Endometrial microvascular endothelial cells (primary cell): ENCODE data around the gene ITLN2. TPM values are rescaled to one million over a fixed set of nuclear protein-coding genes. Genes with fewer than 3 reads are reported as not detected.
"Not testable (repeated sequence)": the region's sequence is repeated elsewhere in the genome, so short reads cannot be mapped to it uniquely, and the experiment has no call there.

ENCODE experiments used
- in situ Hi-C: cut with HindIII; loops from 2 replicates; pipeline ENCODE4 v1.10.0; 2017; ENCODE audit warnings: low sequenced_read_pairs, low pct_unique_long_range_greater_than_20kb; ENCODE audit errors: inconsistent ontology term
- total RNA-seq: library from RNA; depleted of rRNA; stranded (reverse); fragments of >200 nt; gene quantifications from one replicate; pipeline ENCODE4 v1.2.3, GENCODE V29; 2015; ENCODE audit errors: inconsistent ontology term

Gene ITLN2
- total RNA-seq, result not detected

- in situ Hi-C loops, result no loop called here
Observed at GRCh38 chr1:160954158-160955104, at the start of gene ITLN2. ITLN2 (minus strand) TSS chr1:160954809; CDS start chr1:160954741, 68 bp downstream.

DNA sequence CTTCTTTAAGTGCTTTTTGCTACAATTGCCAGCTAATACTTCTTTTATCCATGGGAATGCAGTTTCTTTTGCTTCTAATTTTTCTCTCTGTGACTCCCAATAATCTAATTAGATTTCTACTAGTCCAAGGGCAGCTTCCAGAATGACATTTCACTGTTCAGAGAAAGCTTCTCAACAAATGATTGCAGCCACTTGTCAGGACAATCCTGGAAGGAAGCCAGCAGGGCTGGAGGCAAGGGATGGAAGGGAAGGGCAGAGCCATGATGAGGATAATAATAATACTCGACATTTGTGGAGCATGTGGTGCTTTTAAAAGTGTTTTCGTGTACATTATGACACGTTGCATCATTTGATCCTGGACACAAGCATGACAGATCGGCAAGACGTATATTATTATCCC is 46.9 kb upstream of the ITLN2 start:
- in situ Hi-C loops, result no loop called here

- in situ Hi-C loops, result no loop called here
Observed at GRCh38 chr1:161000736-161001480, 46.3 kb upstream of the ITLN2 start.

- in situ Hi-C loops, result no loop called here
Observed at GRCh38 chr1:160999376-160999775, 44.8 kb upstream of the ITLN2 start.

DNA sequence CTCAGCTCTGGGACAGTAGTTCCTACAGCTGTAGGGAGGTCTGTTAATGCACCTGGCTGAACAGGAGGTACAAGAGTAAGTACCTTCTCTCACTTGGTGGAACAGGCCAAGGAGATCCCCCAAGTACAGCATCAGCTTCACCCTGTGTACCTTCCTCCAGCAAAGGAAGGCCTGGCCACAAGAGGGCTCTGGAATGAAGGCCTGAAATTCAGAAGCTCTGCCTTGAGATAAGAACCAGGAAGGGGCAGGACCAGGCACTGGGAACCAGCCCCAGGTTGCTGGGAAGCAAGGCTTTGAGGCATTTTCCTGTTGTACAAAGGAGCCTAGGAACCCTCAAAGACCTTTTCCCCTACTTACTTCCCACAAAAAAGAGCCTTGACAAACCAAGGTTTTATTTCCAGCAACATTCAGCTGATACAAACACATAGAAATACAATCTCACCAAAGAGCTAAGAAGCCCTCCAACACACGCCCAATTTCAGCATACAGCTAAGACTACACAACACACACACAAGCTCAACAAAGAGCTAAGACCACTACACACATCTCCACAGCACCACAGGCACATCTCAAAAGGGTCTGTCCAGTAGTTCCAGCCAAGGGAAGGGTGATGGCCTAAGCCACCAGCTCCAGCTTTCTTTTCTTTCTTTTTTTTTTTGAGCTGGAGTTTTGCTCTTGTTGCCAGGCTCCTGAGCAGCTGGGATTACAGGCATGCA is 42.9 kb upstream of the ITLN2 start:
- in situ Hi-C loops, result no loop called here

- in situ Hi-C loops, result no loop called here
Observed at GRCh38 chr1:160996178-160996577, 41.6 kb upstream of the ITLN2 start.

DNA sequence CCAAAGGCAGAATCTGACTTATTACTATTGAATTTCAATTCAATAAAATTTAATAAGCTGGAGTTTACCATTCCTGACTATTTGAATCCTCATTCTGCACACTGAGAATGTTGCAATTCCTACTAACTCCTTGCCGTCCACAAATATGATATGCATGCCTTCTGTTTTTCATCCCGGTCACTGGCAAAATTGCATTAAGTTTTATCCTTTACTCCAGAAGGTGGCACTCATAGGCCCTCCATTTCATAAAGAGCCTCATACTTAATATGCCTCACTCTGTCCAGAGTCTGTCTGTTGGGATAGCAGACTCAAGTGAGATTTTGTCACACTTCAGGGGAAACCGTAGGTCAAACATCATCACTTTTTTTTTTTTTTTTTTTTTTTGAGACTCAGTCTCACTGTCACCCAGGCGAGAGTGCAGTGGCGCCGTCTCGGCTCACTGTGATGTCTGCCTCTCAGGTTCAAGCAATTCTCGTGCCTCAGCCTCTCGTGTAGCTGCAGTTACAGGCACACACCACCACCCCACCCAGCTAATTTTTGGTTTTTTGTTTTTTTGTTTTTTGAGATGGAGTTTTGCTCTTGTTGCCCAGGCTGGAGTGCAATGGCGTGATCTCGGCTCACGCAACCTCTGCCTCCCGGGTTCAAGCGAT is 39.1 kb upstream of the ITLN2 start:
- in situ Hi-C loops, result no loop called here

GRCh38 chr1:160992036-160992435 is 37.4 kb upstream of the ITLN2 start:
- in situ Hi-C loops, result not testable (repeated sequence)

DNA sequence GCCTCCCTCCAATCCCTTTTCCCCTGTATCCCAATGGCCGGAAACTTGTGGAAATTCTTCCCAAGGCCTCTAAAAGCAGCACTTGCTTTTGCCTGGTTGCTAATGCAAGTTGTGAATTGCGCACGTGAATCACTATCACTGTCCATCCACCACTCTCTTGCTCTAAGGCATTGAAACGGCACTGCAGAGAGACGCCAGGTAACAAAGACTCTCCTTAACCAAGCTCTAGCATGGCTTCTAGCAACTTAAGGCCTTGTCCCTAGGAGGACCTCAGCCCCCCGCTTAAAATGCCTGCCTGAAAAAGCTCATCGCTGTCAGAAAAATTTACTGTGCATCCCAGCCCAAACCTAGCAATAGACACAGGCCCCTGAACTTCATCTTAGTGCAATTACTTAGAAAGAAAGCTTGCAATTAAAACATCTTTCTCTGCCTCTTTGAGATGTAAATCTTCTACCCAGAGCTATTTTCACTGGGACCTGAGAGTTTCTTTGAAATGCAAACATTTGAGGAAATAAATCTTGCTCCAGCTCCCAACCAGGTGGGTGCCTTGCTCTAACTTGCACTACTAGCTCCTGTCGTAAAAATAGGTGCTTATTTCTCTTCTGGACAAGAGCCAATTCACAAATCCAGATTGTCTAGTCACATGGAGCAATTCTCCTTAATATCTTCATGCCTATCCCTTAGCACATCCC is 32.9 kb upstream of the ITLN2 start:
- in situ Hi-C loops, result no loop called here

- in situ Hi-C loops, result no loop called here
Observed at GRCh38 chr1:160985723-160986122, 31.1 kb upstream of the ITLN2 start.

- in situ Hi-C loops, result no loop called here
Observed at GRCh38 chr1:160981584-160982411, 27.2 kb upstream of the ITLN2 start.

- in situ Hi-C loops, result no loop called here
Observed at GRCh38 chr1:160979286-160979685, 24.7 kb upstream of the ITLN2 start.

GRCh38 chr1:160978510-160978927 is 23.9 kb upstream of the ITLN2 start:
- in situ Hi-C loops, result no loop called here

DNA sequence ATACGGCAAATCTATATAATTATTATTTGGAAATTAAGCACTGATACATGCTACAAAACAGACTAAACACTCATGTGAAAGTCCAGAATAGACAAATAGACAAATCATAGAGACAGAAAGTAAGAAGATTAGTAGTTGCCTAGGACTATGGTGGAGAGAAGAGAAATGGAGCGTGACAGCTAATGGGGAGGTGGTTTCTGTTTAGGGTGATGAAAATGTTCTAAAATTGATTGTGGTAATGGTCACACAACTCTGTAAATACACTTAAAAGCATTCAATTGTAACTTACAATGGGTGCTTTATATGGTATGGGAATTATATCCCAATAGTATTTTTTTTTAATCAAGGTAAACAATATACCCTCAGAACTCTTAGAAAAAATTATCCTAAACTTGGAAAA is 20.4 kb upstream of the ITLN2 start:
- in situ Hi-C loops, result no loop called here

DNA sequence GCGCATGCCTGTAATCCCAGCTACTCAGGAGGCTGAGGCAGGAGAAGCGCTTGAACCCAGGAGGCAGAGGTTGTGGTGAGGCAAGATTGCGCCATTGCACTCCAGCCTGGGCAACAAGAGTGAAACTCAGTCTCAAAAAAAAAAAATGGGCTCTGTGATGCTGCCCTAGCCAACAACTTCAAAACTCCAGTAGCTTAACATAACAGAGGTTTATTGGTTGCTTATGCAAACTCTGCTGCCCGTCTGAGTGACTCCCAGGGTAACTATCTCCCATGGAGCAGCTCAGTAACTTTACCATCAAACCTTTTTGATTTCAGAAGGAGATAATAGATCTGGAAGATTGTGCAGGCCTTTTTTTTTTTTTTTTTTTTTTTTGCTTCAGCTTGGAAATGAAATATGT is 18.9 kb upstream of the ITLN2 start:
- in situ Hi-C loops, result no loop called here

DNA sequence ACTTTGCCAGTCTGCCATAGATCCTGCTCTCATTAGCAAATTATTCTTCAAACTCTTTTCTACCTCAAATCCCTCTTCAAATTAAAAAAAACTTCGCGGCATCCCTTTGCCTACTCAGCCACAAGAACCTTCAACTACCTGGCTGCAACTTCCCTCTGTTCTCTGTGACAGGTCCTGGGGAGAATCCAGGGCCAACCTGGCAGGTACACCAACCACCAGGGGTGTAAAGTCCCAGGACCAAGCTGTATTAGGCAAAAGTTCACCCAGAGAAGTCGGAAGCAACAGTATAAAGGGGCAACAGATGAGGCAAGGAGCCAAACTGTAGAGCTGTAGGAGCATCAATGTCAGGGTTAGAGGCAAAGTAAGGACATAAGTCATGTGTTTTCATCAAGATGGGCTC is 18.3 kb upstream of the ITLN2 start:
- in situ Hi-C loops, result no loop called here

- in situ Hi-C loops, result no loop called here
Observed at GRCh38 chr1:160971618-160972056, 17.0 kb upstream of the ITLN2 start.
